NOMO-1 treated with dmso at 0.1 percent for 144 hours (cell line): Measurements from ENCODE around the gene CD83.
"Not testable (repeated sequence)": the region's sequence is repeated elsewhere in the genome, so short reads cannot be mapped to it uniquely, and the experiment has no call there.

Experiments
- DNase-seq: peaks from one replicate; lab custom pipeline; 2025; ENCODE audit not compliant: unreplicated experiment; lab: John Stamatoyannopoulos, UW

The CD83 gene

DNA sequence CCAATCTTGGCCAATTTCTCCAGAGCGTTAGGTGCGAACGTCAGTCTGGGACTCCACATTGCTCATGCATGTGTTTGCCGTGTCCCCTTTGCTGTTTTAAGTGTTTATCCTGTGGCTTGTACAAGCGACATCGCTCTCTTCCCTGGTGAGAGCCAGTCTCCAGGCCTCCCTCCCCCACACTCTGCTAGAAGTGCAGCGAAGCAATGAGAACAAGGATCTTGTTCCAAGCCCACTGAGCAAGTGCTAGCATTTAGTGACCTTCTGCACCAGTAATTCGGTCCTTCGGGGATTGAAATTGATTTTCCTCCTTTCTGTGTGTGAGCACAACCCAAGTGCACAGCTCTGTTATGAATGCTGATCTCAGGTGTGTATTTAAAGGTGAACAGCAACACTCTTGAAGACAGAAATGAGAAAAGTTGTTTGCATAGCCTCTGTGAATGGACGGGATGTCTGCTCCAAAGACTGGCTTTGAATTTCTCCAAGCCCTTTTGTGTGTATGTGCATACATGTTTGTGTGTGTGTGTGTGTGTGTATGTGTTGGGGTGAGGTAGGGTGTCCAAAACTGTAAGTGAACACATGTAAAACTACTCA lies 29.0 kb downstream of the CD83 start:
- DNase-seq, result no peak

DNA sequence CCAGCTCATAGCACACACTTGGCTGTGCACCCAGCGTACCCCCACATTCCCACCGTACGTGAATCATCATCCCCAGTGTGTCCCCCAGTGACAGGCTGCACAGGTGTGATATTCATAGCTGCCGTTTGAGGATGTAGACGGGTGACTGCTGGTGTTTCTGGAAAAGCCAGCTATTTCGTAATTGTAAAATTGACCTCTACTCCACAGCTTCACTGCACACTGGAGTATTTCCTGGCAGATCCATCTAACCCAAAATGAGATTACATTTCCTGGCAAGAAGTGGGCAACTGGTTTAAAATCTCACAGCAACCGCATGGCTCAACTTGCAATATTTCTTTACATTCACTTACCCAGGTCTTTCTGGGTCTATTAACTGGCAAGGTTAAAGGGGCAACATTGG lies 30.3 kb downstream of the CD83 start:
- no peak for DNase-seq

DNA sequence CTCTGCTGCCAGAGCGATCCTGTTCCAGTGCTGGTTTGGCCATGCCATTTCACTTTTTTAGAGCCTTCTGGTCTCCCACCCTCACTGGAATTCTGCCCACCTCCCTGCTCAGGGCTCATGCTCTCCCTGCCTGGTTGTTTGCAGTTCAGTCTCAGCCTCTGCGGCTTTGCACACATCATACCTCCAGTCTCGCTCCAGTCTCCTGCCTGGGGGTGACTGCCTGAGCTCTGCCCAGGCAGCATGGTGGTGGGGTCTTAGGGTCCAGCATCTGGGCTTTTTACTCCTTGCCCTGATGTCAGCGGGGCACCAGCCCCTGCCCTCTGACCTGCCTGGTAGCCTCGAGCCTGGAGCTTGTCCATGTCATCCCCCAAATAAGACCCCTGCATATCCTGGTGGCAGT lies 30.9 kb downstream of the CD83 start:
- DNase-seq, result no peak

DNA sequence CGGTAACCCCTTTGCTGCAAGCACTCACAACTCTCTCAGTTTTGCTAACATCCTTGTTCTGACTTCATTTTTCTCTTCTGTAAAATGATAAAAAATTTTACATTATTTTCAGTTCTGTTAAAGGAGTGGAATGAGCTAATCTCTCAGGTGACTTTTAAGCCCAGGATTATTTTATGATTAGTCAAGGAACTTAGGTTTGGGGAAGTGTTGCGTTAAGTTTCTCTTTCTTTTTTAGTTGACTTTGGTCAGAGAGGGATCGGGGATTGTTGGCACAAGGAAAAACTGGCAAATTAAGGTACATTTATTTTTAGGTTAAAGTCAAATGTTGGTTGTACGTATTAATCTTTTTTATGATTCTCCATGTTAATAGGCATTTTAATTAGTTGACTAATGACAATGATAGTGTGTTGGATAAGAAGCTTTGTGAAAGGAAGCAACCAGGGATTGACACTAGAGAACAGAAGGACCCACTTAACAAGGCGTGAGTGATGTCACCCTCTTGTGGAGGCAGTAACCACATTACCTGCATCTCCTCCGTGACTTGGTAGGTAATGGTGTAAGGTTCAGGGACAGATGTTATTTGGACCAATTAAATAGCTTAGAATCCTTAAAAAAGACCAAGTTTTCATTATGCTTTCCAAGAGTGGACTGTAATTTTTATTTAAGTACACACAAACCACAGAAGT lies 31.6 kb downstream of the CD83 start:
- DNase-seq, result peak; percentile 5

DNA sequence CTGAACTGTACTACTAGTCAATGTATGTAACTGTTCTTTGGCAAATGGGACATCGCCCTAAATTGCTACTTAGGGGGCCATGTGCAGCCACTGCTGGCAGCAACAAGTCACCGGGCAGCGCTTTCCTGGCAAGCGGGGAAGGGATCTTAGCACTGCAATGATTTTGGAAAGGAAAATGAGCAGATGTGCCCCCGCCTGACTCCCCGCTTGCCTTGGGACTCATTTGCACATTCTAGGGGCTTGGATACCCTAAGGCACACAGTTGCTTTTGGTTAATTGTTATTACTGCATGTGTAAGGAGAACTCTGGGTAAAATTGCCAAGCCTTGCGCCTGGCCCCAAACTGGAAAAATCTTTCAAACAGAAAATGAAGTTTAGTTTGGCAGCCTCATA lies 32.2 kb downstream of the CD83 start:
- DNase-seq, result no peak

DNA sequence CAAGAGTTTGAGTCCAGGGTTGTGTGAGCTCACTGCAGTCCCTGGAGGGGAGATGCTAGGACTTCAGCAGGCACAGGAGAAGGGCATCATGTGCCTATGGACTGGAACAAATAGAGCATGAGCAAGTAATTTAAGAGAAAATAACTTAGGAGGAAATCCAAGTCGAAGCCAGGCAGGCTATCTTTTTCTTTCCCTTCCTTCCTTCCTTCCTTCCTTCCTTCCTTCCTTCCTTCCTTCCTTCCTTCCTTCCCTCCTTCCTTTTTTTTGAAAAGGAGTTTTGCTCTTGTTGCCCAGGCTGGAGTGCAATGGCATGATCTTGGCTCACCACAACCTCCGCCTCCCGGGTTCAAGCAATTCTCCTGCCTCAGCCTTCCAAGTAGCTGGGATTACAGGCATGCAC lies 33.7 kb downstream of the CD83 start:
- DNase-seq, result not testable (repeated sequence)

DNA sequence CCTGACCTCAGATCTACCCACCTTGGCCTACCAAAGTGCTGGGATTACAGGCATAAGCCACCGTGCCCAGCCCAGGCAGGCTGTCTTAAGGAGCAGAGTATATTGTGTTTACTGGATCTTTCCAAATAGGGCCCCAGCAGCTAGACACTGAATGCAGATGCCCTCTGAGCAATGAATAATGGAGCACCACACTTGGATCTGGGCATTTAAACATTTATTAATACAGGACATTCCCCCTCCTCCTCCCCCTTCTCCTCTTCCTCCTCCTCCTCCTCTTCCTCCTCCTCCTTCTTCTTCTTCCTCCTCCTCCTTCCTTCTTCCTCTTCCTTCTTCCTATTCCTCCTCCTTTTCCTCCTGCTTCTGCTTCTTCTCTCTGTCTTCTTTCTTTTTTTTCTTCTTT lies 34.2 kb downstream of the CD83 start:
- DNase-seq, result no peak

DNA sequence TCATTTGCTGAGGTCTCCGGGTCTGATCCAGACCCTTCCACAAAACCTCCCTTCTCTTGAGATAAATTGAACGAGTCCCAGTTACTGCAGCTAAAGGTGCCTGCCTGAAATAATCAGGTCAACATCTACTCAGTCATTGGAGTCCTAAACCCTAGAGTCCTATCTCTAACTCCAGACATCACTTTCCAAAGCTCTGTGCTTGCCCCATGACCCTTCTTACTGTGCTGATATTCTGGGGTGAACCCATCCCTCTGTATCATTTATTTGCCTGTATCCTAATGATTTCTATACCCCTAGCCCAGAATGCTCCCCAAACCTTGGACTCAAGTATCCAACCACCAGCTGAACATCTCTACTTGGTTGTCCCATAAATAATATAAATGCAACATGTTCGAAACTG lies 35.7 kb downstream of the CD83 start:
- no peak for DNase-seq

DNA sequence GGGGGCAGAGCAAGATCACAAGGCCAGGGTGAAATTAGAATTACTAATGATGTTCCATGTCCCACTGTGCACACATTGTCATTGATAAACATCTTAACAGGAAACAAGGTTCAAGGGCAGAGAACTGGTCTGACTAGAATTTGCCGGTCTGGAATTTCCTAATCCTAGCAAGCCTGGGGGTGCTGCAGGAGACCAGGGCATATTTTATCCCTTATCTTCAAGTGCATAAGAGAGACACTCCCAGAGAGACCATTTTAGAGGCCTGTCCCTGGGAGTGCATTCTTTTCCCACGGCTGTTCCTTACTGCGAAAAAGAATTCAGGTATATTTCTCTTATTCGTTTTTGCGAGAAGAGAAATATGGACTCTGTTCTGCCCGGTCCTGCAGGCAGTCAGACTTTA lies 41.5 kb downstream of the CD83 start:
- DNase-seq, result no peak

DNA sequence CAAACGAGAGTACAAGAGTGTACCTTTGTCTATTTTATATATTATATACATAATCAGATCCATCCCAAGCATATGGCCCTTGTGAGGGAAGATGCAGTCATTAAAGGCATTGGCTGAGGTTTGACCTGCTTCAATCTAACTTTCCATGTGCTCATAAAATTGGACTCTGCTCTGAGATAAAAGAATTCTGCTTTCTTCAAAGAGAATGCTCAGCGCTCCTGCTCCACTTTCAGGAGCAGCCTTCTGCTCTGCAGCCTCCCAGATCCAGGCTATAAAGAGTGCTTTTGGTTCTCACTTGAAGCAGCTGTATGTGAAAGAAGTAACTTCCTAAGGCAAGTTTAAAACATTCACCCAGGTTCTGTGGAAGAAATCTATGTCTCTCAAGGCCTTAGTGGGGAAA lies 45.3 kb downstream of the CD83 start:
- no peak for DNase-seq

DNA sequence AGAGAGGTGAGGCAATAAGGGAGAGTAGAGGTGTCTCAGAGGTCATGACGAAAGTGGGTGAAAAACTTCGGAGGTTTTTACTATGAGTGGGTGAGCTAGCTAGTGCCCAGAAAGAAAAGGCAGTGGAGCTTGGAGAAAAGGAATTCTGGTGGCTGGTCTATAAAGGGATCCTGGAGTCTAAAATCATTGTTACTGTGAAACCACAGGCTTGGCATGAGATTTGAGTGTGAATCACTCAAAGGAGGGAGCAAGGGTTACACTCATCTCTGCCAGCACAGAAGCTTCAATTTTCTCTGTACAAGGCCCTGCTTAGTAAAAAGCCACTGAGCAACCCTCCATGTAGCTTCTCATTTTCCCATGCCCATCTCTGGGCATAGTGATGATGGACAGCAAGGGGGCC lies 47.5 kb downstream of the CD83 start:
- DNase-seq, result no peak

DNA sequence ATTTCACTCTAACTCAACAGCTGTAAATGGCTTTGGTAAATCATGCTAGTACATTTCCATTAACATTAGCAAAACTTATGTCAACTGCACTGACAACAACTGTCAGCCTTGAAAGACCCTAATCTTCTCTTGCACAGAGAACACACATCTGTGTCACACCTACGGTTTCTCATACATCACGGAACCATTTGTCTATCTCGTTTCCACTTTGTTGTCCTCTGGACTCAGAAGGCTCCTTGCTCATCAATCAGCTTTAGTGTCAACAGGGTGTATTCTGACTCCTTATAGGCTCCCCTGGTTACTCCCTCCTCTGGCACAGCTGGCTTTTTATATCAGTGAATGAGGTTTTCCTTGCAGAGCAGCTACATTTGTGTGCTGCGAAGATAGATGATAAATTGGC lies 49.3 kb downstream of the CD83 start:
- no peak for DNase-seq

DNA sequence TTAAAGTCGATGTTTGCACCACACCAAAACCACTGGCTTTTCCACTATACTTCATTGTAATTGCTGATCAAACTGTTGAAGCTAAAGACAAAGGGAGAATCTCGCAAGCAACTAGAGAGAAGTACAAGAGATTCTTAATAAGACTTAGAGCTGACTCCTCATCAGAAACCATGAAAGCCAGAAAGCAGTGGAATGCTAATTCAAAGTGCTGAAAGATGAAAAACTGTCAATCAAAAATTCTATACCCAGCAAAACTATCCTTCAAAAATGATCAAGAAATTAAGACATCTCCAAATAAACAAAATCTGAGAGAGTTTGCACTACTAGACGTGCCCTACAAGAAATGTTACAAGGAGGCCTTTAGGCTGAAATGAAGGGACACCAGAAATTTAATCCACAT lies 52.6 kb downstream of the CD83 start:
- DNase-seq, result no peak

DNA sequence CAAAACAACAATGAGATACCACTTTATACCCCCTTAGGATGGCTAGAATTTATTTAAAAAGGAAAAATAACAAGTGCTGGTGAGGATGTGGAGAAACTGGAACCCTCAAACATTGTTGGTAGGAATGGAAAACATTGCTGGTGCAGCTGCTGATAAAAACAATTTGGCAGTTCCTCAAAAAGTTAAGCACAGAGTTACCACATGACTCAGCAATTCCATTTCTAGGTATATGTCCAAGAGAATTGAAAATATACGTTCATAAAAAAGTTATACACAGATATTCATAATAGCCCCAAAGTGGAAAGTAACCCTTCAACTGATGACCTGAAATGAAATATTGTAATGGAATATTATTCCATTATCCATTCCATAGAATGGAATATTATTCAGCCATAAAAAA lies 55.0 kb downstream of the CD83 start:
- DNase-seq, result no peak

DNA sequence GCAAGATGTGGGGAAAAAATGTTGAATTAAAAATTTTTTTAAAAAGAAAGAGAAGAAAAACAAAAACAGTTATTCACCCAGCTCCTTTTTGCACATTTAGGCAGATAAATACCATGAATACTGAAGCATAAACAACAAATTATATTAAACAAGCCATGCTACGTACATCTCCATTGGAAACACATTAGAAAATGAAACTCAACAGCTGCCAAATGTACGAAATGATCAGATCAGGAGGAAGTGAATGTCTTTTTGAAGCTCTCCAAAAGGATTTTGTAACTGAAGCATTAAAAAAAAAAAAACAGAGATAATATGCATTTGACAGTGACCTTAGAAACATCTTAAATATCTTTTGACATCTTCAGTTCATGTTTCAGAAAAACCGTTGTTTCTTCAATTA lies 56.7 kb downstream of the CD83 start:
- no peak for DNase-seq

DNA sequence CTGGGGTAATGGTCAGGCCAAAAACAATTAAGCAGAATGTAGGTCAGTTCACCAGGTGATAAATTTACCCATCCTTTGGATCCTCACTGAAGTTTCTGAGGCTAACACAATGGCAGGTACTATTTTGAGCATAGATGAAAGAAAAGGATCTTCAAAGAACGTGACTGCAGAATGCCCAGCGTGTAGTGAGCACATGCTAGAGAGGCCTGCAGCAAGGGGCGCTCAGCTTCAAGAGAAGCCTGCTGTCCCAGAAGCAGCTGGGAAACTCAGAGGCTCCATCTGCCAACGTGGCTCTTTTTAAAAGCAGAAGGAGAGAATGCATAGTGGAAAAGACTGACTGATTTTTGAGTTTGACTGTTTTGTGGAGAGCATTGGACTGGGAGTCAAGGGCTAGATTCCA lies 57.4 kb downstream of the CD83 start:
- DNase-seq, result no peak

DNA sequence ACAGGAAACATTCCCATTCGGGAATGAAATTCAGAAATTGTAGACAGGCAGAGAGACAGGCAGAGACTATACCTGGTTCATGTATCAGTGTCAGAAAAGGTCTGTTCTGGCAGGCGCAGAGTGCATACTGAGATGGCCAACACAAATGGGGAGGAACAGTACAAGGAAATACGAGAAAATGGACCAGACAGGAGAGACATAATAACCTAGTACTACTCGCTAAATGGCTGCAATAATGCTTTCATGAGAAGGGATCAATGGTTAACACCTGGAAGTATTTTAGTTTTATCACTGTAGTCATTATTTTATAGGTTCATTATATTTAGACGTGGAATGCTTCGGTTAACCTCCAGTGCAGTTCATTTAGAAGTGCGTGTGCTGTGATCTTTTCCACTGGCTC lies 58.9 kb downstream of the CD83 start:
- DNase-seq, result no peak

DNA sequence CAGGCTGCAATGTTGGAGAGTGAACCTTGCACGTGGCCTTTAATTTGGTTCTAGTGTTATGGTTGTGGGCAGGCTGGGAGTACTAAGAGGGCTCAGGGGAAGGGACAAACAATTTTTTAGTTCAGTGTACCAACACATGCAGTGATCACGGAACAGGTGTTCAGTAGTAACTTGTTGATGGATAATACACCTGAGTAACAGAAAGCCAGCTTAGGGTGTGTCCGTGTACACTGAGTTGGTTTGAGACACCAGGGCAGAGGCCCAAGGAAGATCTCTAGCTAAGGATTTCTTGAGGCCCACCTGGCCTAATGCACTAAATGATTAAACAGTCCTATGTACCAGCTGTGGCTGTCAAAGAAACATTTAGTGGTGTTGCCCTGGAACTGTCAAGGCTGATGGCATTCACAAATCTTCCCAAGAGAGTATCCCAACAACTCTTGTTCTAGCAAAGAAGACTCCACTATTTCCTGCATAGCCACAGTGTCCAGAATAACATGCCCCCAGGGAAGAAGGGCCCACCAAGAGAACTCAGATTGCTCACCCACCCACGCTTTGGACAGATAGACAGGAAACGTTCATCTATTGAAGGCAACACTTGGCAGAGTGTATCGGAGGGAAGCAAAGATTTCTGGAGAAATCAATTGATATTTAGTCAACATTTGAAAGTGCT lies 60.0 kb downstream of the CD83 start:
- no peak for DNase-seq

DNA sequence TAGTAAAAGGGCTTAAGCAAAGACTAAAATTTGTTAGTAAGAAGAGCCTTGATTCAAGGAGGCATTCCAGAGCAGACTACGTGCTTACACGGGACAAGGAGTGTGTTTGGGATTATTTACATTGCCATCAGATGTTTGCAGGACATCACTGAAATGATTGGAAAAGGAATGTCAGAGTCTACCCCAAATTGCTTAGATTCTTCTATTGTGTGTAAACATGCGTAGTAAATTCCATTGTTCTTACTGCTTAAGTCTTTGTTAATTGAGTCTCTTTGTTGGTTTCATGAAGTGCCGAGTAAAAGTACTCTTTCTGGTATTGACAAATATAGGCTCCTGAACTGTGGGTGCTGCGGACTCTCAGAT lies 60.5 kb downstream of the CD83 start:
- no peak for DNase-seq

DNA sequence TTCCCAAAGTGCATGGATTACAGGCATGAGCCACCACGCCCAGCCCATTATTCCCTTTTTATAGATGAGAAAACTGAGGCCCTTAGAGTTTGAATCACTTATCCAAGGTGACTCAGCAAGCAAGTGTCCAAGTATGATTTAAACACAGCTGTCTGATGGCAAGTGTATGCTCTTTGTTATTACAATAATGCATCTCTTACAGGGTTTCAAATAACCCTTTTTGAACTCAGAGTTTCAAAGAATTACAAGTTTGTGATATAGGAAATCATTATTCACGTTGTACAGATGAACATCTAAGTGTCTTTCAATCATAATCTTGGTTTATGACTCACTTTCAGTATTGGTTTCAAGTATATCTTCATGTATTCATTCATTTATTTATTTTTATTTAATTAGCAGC lies 63.0 kb downstream of the CD83 start:
- DNase-seq, result no peak

DNA sequence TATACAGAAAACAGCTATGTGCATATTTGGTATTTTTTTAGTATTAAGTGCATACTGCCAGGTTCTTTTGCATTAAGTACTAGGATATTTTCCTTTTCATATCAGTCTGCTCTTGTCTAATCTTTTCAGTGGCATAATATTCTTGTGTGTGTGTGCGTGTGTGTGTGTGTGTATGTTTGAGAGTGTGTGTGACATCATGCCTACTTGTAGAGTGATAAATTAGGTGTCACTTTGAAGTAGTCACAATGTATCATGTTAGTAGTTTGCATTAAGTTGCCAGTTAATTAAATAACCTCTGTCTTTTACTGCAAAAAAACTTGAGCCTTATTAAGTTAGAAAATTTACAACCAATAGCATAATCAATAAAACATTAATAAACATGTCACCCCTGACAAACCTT lies 65.3 kb downstream of the CD83 start:
- DNase-seq, result no peak
